IMR-90 (cell line): Measurements from ENCODE around the gene MSI2. TPM values are rescaled to one million over a fixed set of nuclear protein-coding genes. Genes with fewer than 3 reads are reported as not detected.

Experiments used
- ATAC-seq: fragments of 200-7000 bp; cut with Tn5 transposase; 2 replicates; pipeline ENCODE4 v1.9.1; 2020; ENCODE audit warnings: low read depth, mild to moderate bottlenecking, moderate library complexity
- BruUV-seq: library from RNA; stranded (reverse); fragments of 400-500 nt; replicated peaks from 2 replicates; lab custom pipeline; 2021; lab: Mats Ljungman, UMichigan
- CTCF ChIA-PET: fragments of 300-600 bp; formaldehyde crosslinking; extraction: SDS; loops from one replicate; lab custom pipeline; 2021; ENCODE audit warnings: antibody characterized with exemption; lab: Yijun Ruan, JAX
- POLR2A ChIA-PET: fragments of 300-600 bp; sonication (Branson Sonifier 250); formaldehyde crosslinking; loops from one replicate; lab custom pipeline; 2022; ENCODE audit warnings: antibody characterized with exemption; ENCODE audit not compliant: unreplicated experiment; lab: Charles Lee
- DNase-seq: peaks from one replicate; pipeline ENCODE4 v3.0.0; 2013
- H2AFZ ChIP-seq: replicated peaks from 2 replicates; pipeline ENCODE3; 2013; ENCODE audit warnings: low read length, mild to moderate bottlenecking; ENCODE audit not compliant: poor library complexity
- H2AK5ac ChIP-seq: 2 replicates; pipeline ENCODE4 v1.6.1; 2013; ENCODE audit warnings: low read depth, low read length, inconsistent platforms
- H2AK9ac ChIP-seq: replicated peaks from 2 replicates; pipeline ENCODE3; 2013; ENCODE audit warnings: mild to moderate bottlenecking, low read depth, low read length, moderate library complexity; ENCODE audit not compliant: poor library complexity
- H2BK120ac ChIP-seq: 2 replicates; pipeline ENCODE4 v1.6.1; 2013; ENCODE audit warnings: low read depth, low read length, inconsistent platforms
- H2BK15ac ChIP-seq: 3 replicates; pipeline ENCODE4 v1.6.1; 2013; ENCODE audit warnings: low read depth, low read length, inconsistent platforms
- H2BK20ac ChIP-seq: 2 replicates; pipeline ENCODE4 v1.6.1; 2013; ENCODE audit warnings: low read depth, mild to moderate bottlenecking, inconsistent platforms, low read length, moderate library complexity
- H2BK5ac ChIP-seq: 2 replicates; pipeline ENCODE4 v1.6.1; 2013; ENCODE audit warnings: mild to moderate bottlenecking, low read depth, low read length, inconsistent platforms; ENCODE audit not compliant: poor library complexity, severe bottlenecking
- H3K14ac ChIP-seq: replicated peaks from 2 replicates; pipeline ENCODE4 v1.6.1; 2013; ENCODE audit warnings: low read depth, low read length, inconsistent platforms
- H3K18ac ChIP-seq: 2 replicates; pipeline ENCODE4 v1.6.1; 2013; ENCODE audit warnings: low read depth, low read length, control low read depth
- H3K23ac ChIP-seq: 2 replicates; pipeline ENCODE4 v1.6.1; 2013; ENCODE audit warnings: low read depth, low read length, inconsistent platforms
- H3K27ac ChIP-seq: 2 replicates; pipeline ENCODE4 v1.5.1; 2013; ENCODE audit warnings: mild to moderate bottlenecking, control low read depth, low read length; ENCODE audit not compliant: insufficient read depth
- H3K27me3 ChIP-seq: 2 replicates; pipeline ENCODE4 v1.6.1; 2013; ENCODE audit warnings: low read length; ENCODE audit not compliant: control insufficient read depth, insufficient read depth
- H3K36me3 ChIP-seq: 2 replicates; pipeline ENCODE4 v1.6.1; 2013; ENCODE audit warnings: low read length, mixed read lengths; ENCODE audit not compliant: control insufficient read depth, insufficient read depth
- H3K4ac ChIP-seq: 2 replicates; pipeline ENCODE4 v1.6.1; 2013; ENCODE audit warnings: low read depth, low read length, inconsistent platforms
- H3K4me1 ChIP-seq: 2 replicates; pipeline ENCODE4 v1.6.1; 2013; ENCODE audit warnings: low read length, mixed read lengths; ENCODE audit not compliant: control insufficient read depth, insufficient read depth
- H3K4me2 ChIP-seq: 2 replicates; pipeline ENCODE4 v1.6.1; 2013; ENCODE audit warnings: low read depth, mild to moderate bottlenecking, control low read depth, low read length, moderate library complexity
- H3K4me3 ChIP-seq: 2 replicates; pipeline ENCODE4 v1.5.1; 2013; ENCODE audit warnings: low read depth, mild to moderate bottlenecking, control low read depth, low read length, moderate library complexity; ENCODE audit not compliant: insufficient read depth
- H3K56ac ChIP-seq: 2 replicates; pipeline ENCODE4 v1.6.1; 2013; ENCODE audit warnings: low read length, inconsistent platforms; ENCODE audit not compliant: insufficient read depth; ENCODE audit errors: extremely low read depth
- H3K79me1 ChIP-seq, 2 experiments: 2 replicates each; pipeline ENCODE4 v1.6.1; 2013; ENCODE audit warnings: low read length in 2 of 2, inconsistent platforms in 1 of 2, low read depth in 1 of 2
- H3K9ac ChIP-seq: 2 replicates; pipeline ENCODE4 v1.6.1; 2013; ENCODE audit warnings: low read depth, low read length, control low read depth
- H3K9me1 ChIP-seq: 2 replicates; pipeline ENCODE4 v1.6.1; 2013; ENCODE audit warnings: low read length, inconsistent platforms; ENCODE audit not compliant: insufficient read depth
- H3K9me3 ChIP-seq: 2 replicates; pipeline ENCODE4 v1.6.1; 2013; ENCODE audit warnings: low read length; ENCODE audit not compliant: control insufficient read depth, insufficient read depth
- H4K20me1 ChIP-seq: 2 replicates; pipeline ENCODE4 v1.6.1; 2013; ENCODE audit warnings: low read length, inconsistent platforms; ENCODE audit not compliant: insufficient read depth
- H4K5ac ChIP-seq: 2 replicates; pipeline ENCODE4 v1.6.1; 2013; ENCODE audit warnings: mild to moderate bottlenecking, low read depth, low read length, control low read depth
- H4K8ac ChIP-seq, 2 experiments: 2 replicates each; pipeline ENCODE4 v1.6.1; 2013; ENCODE audit warnings: low read depth in 2 of 2, low read length in 2 of 2, control low read depth in 1 of 2, inconsistent platforms in 1 of 2
- H4K91ac ChIP-seq: 2 replicates; pipeline ENCODE4 v1.6.1; 2013; ENCODE audit warnings: low read depth, low read length, inconsistent platforms; ENCODE audit not compliant: insufficient read depth
- BHLHE40 ChIP-seq: fragments of 150-350 bp; IDR thresholded peaks from 2 replicates; pipeline ENCODE4 v1.6.1; 2016; ENCODE audit warnings: mild to moderate bottlenecking, low read depth, low read length
- CEBPB ChIP-seq: IDR thresholded peaks from 2 replicates; pipeline ENCODE4 v1.6.1; 2012; ENCODE audit warnings: low read depth, low read length, improper control_type of control experiment
- CHD1 ChIP-seq: IDR thresholded peaks from 2 replicates; pipeline ENCODE4 v1.6.1; 2012; ENCODE audit warnings: low read depth, low read length, improper control_type of control experiment
- ELK1 ChIP-seq: fragments of 150-350 bp; IDR thresholded peaks from 2 replicates; pipeline ENCODE4 v1.6.1; 2016; ENCODE audit warnings: low read depth, mild to moderate bottlenecking, low read length, moderate library complexity, borderline replicate concordance
- FOS ChIP-seq: fragments of 150-350 bp; IDR thresholded peaks from 2 replicates; pipeline ENCODE4 v1.6.1; 2016; ENCODE audit warnings: low read depth, low read length
- MAFK ChIP-seq: IDR thresholded peaks from 2 replicates; pipeline ENCODE4 v1.6.1; 2012; ENCODE audit warnings: low read depth, low read length, improper control_type of control experiment
- MAZ ChIP-seq: IDR thresholded peaks from 2 replicates; pipeline ENCODE4 v1.6.1; 2012; ENCODE audit warnings: low read depth, mild to moderate bottlenecking, low read length, improper control_type of control experiment, moderate library complexity, borderline replicate concordance
- MXI1 ChIP-seq: IDR thresholded peaks from 2 replicates; pipeline ENCODE4 v1.6.1; 2012; ENCODE audit warnings: low read depth, mild to moderate bottlenecking, low read length, moderate library complexity, borderline replicate concordance
- NFE2L2 ChIP-seq: fragments of 150-350 bp; IDR thresholded peaks from 2 replicates; pipeline ENCODE4 v1.6.1; 2016; ENCODE audit warnings: low read depth, mild to moderate bottlenecking, low read length
- POLR2A ChIP-seq: IDR thresholded peaks from 2 replicates; pipeline ENCODE4 v1.6.1; 2012; ENCODE audit warnings: mild to moderate bottlenecking, low read depth, low read length
- RAD21 ChIP-seq: IDR thresholded peaks from 2 replicates; pipeline ENCODE4 v1.6.1; 2012; ENCODE audit warnings: low read length, improper control_type of control experiment
- RCOR1 ChIP-seq: IDR thresholded peaks from 2 replicates; pipeline ENCODE4 v1.6.1; 2012; ENCODE audit warnings: mild to moderate bottlenecking, low read length, improper control_type of control experiment; ENCODE audit not compliant: insufficient replicate concordance
- RFX5 ChIP-seq: IDR thresholded peaks from 2 replicates; pipeline ENCODE4 v1.8.0; 2012; ENCODE audit warnings: low read depth, mild to moderate bottlenecking, low read length, moderate library complexity
- SMC3 ChIP-seq: fragments of 150-350 bp; IDR thresholded peaks from 2 replicates; pipeline ENCODE4 v1.6.1; 2016; ENCODE audit warnings: low read depth, mild to moderate bottlenecking, antibody characterized with exemption, low read length, moderate library complexity
- WGBS, 2 experiments: methylation state at CpG; one replicate each; pipeline versions ENCODE4 v1.1.5 to v1.1.7; 2013; ENCODE audit warnings: missing lambda C conversion rate in 2 of 2; ENCODE audit not compliant: insufficient read length in 1 of 2; ENCODE audit errors: extremely low coverage in 2 of 2; 5-methylcytosine and 5-hydroxymethylcytosine counted together
- dilution Hi-C: fragments of 300-500 bp; cut with HindIII; formaldehyde crosslinking; loops from one replicate; pipeline ENCODE4 v1.14.3; 2018; ENCODE audit warnings: low sequenced_read_pairs; ENCODE audit not compliant: unreplicated experiment
- in situ Hi-C: fragments of 300-500 bp; cut with MboI; formaldehyde crosslinking; loops from 3 replicates; pipeline ENCODE4 v1.14.3; 2019; ENCODE audit warnings: low sequenced_read_pairs, inconsistent platforms, mixed read lengths
- intact Hi-C: fragments of 100-400 bp; cut with micrococcal nuclease; formaldehyde crosslinking; loops from 2 replicates; pipeline ENCODE4 v1.10.0; 2022
- polyA plus RNA-seq, 3 experiments: library from polyadenylated mRNA; depleted of rRNA; stranded (reverse); fragments of >200 nt; gene quantifications; 2 replicates each; pipeline ENCODE4 v1.2.3, GENCODE V29; 2012; ENCODE audit warnings: low replicate concordance in 1 of 3
- total RNA-seq: library from RNA; depleted of rRNA; stranded (reverse); fragments of >200 nt; gene quantifications from 2 replicates; pipeline ENCODE4 v1.2.3, GENCODE V29; 2012
- TF ChIP-seq, protein P1 (sequence below): fragments of 150-350 bp; IDR thresholded peaks from 2 replicates; pipeline ENCODE4 v1.6.1; 2017; ENCODE audit warnings: mild to moderate bottlenecking, antibody characterized with exemption, low read length, low read depth

MSI2 gene
- total and polyA plus RNA-seq, 2 of the 4 experiments (the other 2 are of a cell fraction), result 13.0 to 16.0 TPM

DNA sequence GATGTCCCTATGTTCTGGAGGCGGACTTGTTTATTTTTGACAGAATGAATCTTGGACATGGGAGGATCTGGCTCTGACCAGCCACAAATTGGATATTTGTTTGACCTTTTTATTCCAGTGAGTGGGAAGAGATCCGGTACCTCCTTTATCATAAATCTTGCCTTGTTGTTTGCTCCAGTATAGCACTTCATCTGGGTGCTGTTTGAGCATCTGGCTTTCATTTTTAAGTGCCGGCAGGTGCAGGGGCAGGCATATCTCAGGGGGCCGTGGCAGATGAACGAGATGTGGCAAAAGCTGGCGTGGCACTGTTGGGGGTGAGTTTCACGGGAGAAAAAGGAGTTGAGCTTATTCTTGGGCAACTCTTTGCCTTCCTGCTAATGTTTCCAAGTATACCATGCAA is 37.8 kb downstream of the MSI2 start:
- Histone ChIP-seq H2BK5ac (no peak overlapping the region), H2BK15ac (0 out of 3 replicates have a peak overlapping the region, but pooled peaks have one; percentile 9), H3K4me2 (no peak overlapping the region), H3K14ac (no peak overlapping the region), H3K4me3 (no peak overlapping the region), H2AK5ac (no peak overlapping the region; the same call in 1 of the 2 replicates), H4K91ac (no peak overlapping the region), H2BK120ac (no peak overlapping the region), H3K4ac (0 out of 2 replicates have a peak overlapping the region, but pooled peaks have one; percentile 18), H3K23ac (peak overlapping the region; percentile 34; the same call in 1 of the 2 replicates), H4K5ac (no peak overlapping the region), H3K9me1 (peaks cover 14% of the 10 kb centered on the region; the same call in 1 of the 2 replicates), H3K36me3 (peaks cover 1% of the 10 kb centered on the region), H4K8ac (no peak overlapping the region), H2BK20ac (no peak overlapping the region), H3K27me3 (no peaks in the 10 kb centered on the region), H3K79me1 (peaks cover 13 to 21% of the 10 kb centered on the region in 2 experiments; a peak in 3 of 4 replicates), H2AK9ac (no peak overlapping the region), H4K20me1 (no peaks in the 10 kb centered on the region), H3K27ac (no peak overlapping the region), H3K9ac (no peak overlapping the region), H2AFZ (peak overlapping the region; percentile 26), H3K18ac (no peak overlapping the region), H3K4me1 (peaks cover 17% of the 10 kb centered on the region), H3K56ac (no peak overlapping the region), H3K9me3 (peaks cover 4% of the 10 kb centered on the region)
- ATAC-seq (no peak), DNase-seq (no peak)
- dilution Hi-C loops, result no loop called here
- ChIA-PET POLR2A (no interaction called here), CTCF (no interaction called here)
- intact Hi-C loops, result no loop called here
- TF ChIP-seq NFE2L2, result no peak
- no peak for TF ChIP-seq RAD21
- TF ChIP-seq CHD1, result no peak
- no peak for TF ChIP-seq RCOR1
- no peak for TF ChIP-seq CEBPB
- no peak for TF ChIP-seq ELK1
- no peak for TF ChIP-seq MAFK
- TF ChIP-seq RFX5, result no peak
- TF ChIP-seq, protein P1, sequence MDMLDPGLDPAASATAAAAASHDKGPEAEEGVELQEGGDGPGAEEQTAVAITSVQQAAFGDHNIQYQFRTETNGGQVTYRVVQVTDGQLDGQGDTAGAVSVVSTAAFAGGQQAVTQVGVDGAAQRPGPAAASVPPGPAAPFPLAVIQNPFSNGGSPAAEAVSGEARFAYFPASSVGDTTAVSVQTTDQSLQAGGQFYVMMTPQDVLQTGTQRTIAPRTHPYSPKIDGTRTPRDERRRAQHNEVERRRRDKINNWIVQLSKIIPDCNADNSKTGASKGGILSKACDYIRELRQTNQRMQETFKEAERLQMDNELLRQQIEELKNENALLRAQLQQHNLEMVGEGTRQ, result no peak
- no peak for TF ChIP-seq FOS
- no peak for TF ChIP-seq SMC3
- no peak for TF ChIP-seq MAZ
- TF ChIP-seq BHLHE40, result no peak
- no peak for TF ChIP-seq POLR2A
- TF ChIP-seq MXI1, result no peak
- BruUV-seq, result no TSS peak
- no CpG with 5 or more reads among the region's 7 CpGs for WGBS, 2 experiments
- in situ Hi-C loops, result no loop called here
